IPS-NIHi7 (cell line): ENCODE results near the gene SPDYC.

Experiments
- DNase-seq: peaks from one replicate; pipeline ENCODE4 v3.0.0; 2012; ENCODE audit warnings: mixed read lengths; ENCODE audit errors: extremely low spot score

SPDYC gene

DNA sequence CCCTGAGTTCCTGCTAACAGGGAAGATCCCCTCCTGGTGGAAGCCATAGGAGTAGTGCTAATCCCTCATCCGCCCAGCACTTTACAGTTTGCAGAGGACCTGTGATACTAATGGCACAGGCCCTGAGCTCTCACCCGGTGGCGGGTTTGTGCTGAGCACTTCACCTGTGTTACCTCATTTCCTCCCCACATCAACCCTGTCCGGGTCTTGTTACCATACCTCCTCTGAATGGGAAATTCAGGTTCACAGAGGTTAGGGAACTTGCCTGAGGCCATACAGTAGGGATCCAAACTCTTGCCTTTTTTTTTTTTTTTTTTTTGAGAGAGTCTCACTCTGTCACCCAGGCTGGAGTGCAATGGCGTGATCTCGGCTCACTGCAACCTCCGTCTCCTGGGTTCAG is 36.9 kb downstream of the SPDYC start:
- no peak for DNase-seq

- DNase-seq = no peak
Measured at GRCh38 chr11:65207918-65208784, 38.1 kb downstream of the SPDYC start.

DNA sequence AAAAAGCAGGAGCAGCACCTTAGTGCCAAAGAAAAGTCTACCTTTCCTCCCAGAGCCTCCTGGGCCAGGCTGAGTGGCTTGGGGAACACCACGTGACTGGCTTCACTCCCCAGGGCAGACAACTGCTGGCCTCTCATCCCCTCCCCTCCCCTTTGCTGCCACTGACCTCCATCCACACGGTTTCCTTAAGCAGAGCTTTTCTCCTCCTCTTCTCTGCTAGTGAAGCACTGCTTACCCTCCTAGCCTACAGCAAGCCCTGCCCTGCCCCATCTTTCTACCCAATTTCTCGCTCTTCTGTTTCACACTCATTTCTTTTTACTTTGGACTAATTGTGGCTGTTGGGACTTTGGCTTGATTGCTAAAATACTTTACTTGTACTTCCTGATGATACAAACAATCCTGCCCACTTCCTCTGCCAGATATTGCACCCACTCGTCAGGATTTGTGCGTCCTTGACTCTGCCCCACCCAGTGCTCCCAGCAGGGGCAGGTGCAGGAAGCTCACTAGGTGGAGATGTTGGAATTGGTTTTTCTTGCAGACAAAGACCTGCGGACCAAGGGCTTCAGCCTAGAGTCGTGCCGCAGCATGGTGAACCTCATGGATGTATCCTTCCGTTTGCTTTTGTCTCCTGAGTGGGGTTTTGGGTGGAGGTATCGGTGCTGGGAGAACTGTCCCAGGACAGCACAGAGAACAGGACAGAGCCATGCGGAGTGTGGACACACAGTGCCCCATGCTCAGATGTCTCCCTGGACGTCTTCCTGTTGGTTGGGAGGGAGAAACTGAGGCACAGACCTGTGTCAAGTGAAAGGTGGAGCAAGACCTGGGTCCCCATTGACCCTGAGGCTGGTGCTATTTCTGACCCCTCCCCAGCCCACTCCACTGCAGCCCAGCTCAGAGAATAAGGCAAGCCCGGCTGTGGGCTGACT is 39.0 kb downstream of the SPDYC start:
- DNase-seq = no peak

DNA sequence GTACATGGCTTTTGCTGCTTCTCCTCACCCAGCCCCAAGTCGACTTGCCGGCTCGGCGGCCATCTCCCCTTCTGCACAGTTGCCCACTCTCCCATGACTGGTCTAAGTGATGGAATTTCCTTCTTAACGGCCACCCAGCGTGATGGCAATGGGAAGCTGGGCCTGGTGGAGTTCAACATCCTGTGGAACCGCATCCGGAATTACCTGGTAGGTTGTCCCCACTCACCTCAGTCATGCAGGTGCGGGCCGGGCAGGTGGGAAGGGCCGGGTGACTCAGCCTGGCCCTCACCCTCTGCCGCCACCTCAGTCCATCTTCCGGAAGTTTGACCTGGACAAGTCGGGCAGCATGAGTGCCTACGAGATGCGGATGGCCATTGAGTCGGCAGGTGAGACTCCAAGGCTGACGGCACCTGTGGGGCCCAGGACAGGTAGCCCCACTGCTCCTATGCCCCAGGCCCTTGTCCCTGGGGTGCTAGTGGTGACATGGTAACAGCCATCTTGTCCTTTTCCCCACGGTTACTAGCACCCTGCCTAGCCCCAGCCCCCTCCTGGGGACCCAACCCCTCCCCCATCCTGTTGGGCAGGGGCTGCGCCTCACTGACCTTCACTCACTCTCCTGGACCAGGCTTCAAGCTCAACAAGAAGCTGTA is 39.8 kb downstream of the SPDYC start:
- no peak for DNase-seq

DNA sequence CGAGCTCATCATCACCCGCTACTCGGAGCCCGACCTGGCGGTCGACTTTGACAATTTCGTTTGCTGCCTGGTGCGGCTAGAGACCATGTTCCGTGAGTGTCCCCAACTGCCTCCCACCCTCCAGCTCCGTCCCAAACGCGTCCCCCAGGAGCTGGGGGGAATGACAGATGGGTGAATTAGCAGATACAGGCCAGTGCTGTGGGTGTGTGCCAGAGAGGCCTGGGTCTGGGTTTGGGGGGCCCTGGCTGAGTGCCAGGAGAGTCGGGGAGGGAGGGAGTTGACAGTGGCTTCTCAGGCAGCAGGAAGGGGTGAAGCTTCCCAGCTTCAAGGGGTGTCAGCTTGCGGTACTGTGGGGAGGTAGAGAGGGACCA is 40.3 kb downstream of the SPDYC start:
- no peak for DNase-seq

DNA sequence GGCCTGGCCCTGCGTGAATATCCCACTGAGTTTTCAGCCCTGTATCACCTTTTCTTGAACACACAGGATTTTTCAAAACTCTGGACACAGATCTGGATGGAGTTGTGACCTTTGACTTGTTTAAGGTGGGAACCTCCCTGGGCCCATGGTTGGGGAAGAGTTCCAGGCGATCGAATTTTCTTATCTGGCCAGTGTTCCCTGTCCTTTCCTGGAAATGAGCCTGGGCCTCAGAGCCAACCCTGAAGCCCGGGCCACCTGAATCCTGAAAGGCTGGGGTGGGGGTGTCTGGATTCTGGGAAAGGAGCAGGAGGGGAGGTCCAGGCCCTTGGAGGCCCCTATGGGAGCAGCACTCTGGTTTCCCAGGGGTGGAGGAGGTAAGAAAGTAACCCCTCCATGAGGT is 40.7 kb downstream of the SPDYC start:
- no peak for DNase-seq

DNA sequence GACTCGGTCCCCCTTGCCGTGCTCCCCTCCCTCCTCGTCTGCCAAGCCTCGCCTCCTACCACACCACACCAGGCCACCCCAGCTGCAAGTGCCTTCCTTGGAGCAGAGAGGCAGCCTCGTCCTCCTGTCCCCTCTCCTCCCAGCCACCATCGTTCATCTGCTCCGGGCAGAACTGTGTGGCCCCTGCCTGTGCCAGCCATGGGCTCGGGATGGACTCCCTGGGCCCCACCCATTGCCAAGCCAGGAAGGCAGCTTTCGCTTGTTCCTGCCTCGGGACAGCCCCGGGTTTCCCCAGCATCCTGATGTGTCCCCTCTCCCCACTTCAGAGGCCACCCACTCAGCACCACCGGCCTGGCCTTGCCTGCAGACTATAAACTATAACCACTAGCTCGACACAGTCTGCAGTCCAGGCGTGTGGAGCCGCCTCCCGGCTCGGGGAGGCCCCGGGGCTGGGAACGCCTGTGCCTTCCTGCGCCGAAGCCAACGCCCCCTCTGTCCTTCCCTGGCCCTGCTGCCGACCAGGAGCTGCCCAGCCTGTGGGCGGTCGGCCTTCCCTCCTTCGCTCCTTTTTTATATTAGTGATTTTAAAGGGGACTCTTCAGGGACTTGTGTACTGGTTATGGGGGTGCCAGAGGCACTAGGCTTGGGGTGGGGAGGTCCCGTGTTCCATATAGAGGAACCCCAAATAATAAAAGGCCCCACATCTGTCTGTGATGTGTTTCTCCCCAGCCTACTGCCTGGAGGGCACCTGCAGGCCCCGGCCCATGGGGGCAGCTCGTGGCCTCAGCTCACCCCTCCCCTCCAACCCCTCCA is 41.5 kb downstream of the SPDYC start:
- DNase-seq = peak; percentile 20

GRCh38 chr11:65212226-65212801 is 42.3 kb downstream of the SPDYC start:
- peak; percentile 12 for DNase-seq

GRCh38 chr11:65213322-65214211 is 43.5 kb downstream of the SPDYC start:
- peak; percentile 70 for DNase-seq

- no peak for DNase-seq
Measured at GRCh38 chr11:65214212-65214845, 44.3 kb downstream of the SPDYC start.

DNA sequence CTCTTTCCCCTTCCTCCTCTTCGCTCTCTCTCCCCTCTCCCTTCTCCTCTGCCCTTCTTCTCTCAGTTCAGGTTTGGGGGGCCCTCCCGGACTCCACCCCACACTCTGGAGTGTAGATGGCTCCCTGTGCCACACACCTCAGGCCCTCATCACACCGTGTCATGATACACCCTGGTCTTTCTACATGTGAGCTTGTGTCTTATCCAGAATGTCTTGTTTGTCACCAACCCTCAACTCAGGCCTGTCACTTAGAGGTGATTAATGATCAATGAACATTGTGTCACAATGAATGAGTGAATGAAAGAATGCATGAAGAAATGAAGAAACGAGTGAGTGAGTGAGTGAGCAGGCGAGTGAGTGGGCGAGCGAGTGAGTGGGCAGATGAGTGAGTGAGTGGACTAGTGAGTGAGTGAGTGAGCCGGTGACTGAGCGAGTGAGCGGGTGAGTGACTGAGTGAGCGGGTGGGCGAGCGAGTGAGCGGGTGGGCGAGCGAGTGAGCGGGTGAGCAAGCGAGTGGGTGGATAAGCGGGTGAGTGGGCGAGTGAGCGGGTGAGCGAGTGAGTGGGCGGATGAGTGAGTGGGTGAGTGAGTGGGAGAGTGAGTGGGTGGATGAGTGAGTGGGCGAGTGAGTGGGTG is 45.5 kb downstream of the SPDYC start:
- no peak for DNase-seq

DNA sequence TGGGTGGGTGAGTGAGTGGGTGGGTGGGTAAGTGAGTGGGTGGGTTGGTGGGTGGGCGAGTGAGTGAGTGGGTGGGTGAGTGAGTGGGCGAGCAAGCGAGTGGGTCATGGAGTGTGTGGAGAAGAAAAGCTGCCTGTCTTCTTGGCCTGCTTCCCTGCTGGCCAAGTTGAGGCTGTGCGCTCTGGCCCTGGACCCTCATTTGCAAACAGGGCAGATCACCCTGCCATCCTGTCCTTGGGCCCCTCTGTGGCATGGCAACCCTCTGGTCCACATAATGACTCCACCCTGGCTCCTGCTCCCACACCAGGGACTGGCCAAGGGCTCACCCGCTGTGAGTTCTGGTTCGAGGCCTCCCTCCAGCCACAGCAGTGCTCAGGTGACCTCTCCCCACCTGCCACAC is 46.8 kb downstream of the SPDYC start:
- DNase-seq = peak; percentile 13

DNA sequence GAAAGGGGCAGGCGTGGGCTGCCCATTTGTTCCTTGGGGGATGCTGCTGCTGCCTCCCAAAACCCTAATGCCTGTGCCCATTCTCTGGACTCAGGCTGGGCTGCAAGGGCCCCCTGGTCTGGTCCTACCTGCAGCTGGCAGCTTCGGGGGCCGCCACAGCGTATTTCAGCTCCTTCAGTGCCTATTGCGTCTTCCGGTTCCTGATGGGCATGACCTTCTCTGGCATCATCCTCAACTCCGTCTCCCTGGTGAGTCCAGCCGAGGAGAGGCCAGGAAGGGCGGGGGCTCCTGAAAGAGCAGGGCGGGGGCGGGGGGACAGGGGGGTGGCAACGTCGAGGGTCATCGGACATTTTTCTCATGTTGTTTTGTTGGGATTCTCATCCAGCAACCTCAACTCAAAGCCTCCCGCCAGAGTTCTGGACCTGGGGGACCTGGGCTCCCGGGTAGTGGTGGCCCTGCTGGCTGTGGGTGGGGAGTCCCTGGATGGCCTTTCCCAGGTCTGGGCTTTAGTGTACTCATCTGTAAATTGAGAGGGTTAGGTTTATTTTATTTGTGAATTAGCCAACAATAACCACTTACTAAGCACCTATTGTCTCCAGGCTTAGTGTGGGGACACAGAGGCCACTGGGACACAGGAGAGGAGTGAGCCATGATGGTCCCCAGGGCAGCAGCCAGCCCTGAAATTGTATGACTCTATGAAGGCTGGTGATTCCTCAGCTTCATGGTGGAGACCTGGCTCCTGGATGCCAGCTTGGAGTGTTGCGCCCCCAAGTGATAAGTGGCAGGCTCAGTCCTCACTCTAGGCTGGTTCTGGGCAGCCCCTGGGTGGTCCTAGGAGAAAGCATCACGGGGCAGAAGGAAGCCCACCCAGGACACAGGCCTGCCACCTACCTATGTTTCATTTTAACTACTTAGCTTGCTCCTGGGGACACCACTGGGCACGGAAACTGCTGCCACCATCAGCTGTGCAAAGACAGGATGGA is 47.7 kb downstream of the SPDYC start:
- DNase-seq = peak; percentile 21

DNA sequence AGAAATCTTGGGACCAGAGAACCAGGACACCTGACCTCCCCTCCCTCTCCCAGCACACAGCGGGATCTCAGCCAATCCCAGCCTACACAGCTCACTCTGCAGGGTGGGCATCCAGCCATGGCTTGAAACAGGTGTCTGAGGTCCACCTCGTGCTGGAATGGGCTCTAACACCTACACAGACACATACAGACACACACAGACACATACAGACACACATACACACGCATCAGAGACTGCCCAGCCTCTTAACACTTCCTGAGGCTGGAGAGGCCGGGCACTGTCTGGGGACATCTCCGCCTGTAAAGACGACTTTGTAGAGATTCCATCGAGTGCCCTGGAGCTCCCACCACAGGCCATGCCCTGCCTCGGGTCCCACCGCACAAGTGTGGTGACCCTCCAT is 48.4 kb downstream of the SPDYC start:
- no peak for DNase-seq

- no peak for DNase-seq
Measured at GRCh38 chr11:65219930-65220213, 49.8 kb downstream of the SPDYC start.

- DNase-seq = no peak
Measured at GRCh38 chr11:65221026-65221425, 51.0 kb downstream of the SPDYC start.
